K562 (cell line): ENCODE measurements around the gene RBFOX2. TPM values are rescaled to one million over a fixed set of nuclear protein-coding genes. Genes with fewer than 3 reads are reported as not detected.

Experiments
- ATAC-seq: fragments of 200-7000 bp; cut with Tn5 transposase; 3 replicates; pipeline ENCODE4 v1.9.1; 2020; ENCODE audit warnings: moderate library complexity
- BruUV-seq: library from RNA; stranded (reverse); fragments of 400-500 nt; replicated peaks from 2 replicates; lab custom pipeline; 2021; lab: Mats Ljungman, UMichigan
- CTCF ChIA-PET: fragments of 300-600 bp; formaldehyde crosslinking; extraction: SDS; loops from one replicate; lab custom pipeline; 2021; ENCODE audit warnings: low intra/inter-chr PET ratio; lab: Yijun Ruan, JAX
- POLR2A ChIA-PET: fragments of 300-600, 350-650 bp; sonication (Branson Sonifier 250); formaldehyde crosslinking; extraction: SDS; loops from one replicate; lab custom pipeline; 2021; ENCODE audit warnings: antibody characterized with exemption, inconsistent platforms; lab: Yijun Ruan, JAX
- DNase-seq, 4 experiments: peaks; one replicate each; pipeline versions ENCODE4 v3.0.0 to v3.0.0-alpha.2; 2011 to 2018; ENCODE audit warnings: low spot score in 3 of 4, mixed read lengths in 3 of 4; ENCODE audit errors: extremely low read depth in 1 of 4
- FAIRE-seq: peaks from 2 replicates; lab custom pipeline; 2011; peaks lifted over from hg19 to GRCh38; lab: Jason Lieb, UNC
- H2AFZ ChIP-seq: 2 replicates; pipeline ENCODE4 v1.6.0; 2011; ENCODE audit warnings: low read depth, low read length, control low read depth, inconsistent platforms
- H3K27ac ChIP-seq: fragments of 200-600 bp; 3 replicates; pipeline ENCODE4 v1.8.0; 2011; ENCODE audit warnings: low read depth, mild to moderate bottlenecking, control low read depth, inconsistent platforms, low read length, moderate library complexity, mixed read lengths; ENCODE audit errors: extremely low read depth
- H3K27me3 ChIP-seq, 2 experiments: fragments of 300-600 bp in 1 of 2; 2 replicates in 1 of 2; 3 replicates in 1 of 2; pipeline versions ENCODE4 v1.6.0 to v1.8.0; 2011; ENCODE audit warnings: inconsistent platforms in 2 of 2, low read length in 2 of 2, mild to moderate bottlenecking in 1 of 2, mixed read lengths in 1 of 2, moderate library complexity in 1 of 2; ENCODE audit not compliant: control insufficient read depth in 2 of 2, insufficient read depth in 2 of 2
- H3K36me3 ChIP-seq: fragments of 300-600 bp; 3 replicates; pipeline ENCODE4 v1.8.0; 2011; ENCODE audit warnings: mild to moderate bottlenecking, low read length, inconsistent platforms; ENCODE audit not compliant: control insufficient read depth, insufficient read depth
- H3K4me1 ChIP-seq, 2 experiments: fragments of 200-600 bp in 1 of 2; replicated peaks in 1 of 2; 2 replicates in 1 of 2; 3 replicates in 1 of 2; pipeline versions ENCODE4 v1.5.1 to v1.8.0; 2011; ENCODE audit warnings: inconsistent platforms in 2 of 2, low read length in 2 of 2, mild to moderate bottlenecking in 1 of 2, mixed read lengths in 1 of 2, moderate library complexity in 1 of 2; ENCODE audit not compliant: control insufficient read depth in 2 of 2, insufficient read depth in 2 of 2
- H3K4me2 ChIP-seq: 2 replicates; pipeline ENCODE4 v1.6.1; 2011; ENCODE audit warnings: low read length, control low read depth, inconsistent platforms, mixed read lengths; ENCODE audit not compliant: insufficient read depth
- H3K4me3 ChIP-seq: fragments of 200-600 bp; sonication (generic), shearing (Covaris generic); 2 replicates; pipeline ENCODE4 v1.5.1; 2016; ENCODE audit warnings: control low read depth, inconsistent platforms
- H3K79me2 ChIP-seq: fragments of 200-600 bp; 3 replicates; pipeline ENCODE4 v1.8.0; 2011; ENCODE audit warnings: low read length, inconsistent platforms; ENCODE audit not compliant: control insufficient read depth, insufficient read depth
- H3K9ac ChIP-seq, 2 experiments: 2 replicates each; pipeline versions ENCODE4 v1.6.0 to v1.6.1; 2011; ENCODE audit warnings: low read depth in 2 of 2, low read length in 2 of 2, control low read depth in 1 of 2, inconsistent platforms in 1 of 2, mild to moderate bottlenecking in 1 of 2, mixed read lengths in 1 of 2; ENCODE audit not compliant: insufficient read depth in 1 of 2
- H3K9me1 ChIP-seq: one replicate; pipeline ENCODE4 v1.6.0; 2011; ENCODE audit warnings: inconsistent platforms, mild to moderate bottlenecking, low read length, moderate library complexity; ENCODE audit not compliant: control insufficient read depth, insufficient read depth
- H3K9me3 ChIP-seq: replicated peaks from 2 replicates; pipeline ENCODE4 v1.5.1; 2011; ENCODE audit warnings: low read depth, low read length, inconsistent platforms; ENCODE audit not compliant: control insufficient read depth, insufficient read depth
- H4K20me1 ChIP-seq: replicated peaks from 2 replicates; pipeline ENCODE4 v1.6.1; 2011; ENCODE audit warnings: low read length, inconsistent platforms, mixed read lengths; ENCODE audit not compliant: control insufficient read depth, insufficient read depth
- ATF7 ChIP-seq: fragments of 450-650 bp; IDR thresholded peaks from 2 replicates; pipeline ENCODE4 v1.7.1; 2014; ENCODE audit warnings: mild to moderate bottlenecking, moderate library complexity
- MEF2A ChIP-seq: IDR thresholded peaks from 2 replicates; pipeline ENCODE4 v1.6.1; 2011; ENCODE audit warnings: low read depth, mild to moderate bottlenecking, low read length, moderate library complexity; ENCODE audit not compliant: control insufficient read depth
- MXI1 ChIP-seq: IDR thresholded peaks from 2 replicates; pipeline ENCODE4 v1.6.1; 2011; ENCODE audit warnings: low read depth, mild to moderate bottlenecking, improper control_type of control experiment, low read length
- SNIP1 ChIP-seq: fragments of 450-650 bp; IDR thresholded peaks from 2 replicates; pipeline ENCODE4 v1.7.1; 2017; ENCODE audit warnings: low read depth, mild to moderate bottlenecking
- ZNF592 ChIP-seq: fragments of 450-650 bp; IDR thresholded peaks from 2 replicates; pipeline ENCODE4 v1.6.1; 2017; ENCODE audit warnings: antibody characterized with exemption, mild to moderate bottlenecking
- WGBS: fragments of 100-300 bp; shearing (Covaris generic); methylation state at CpG from one replicate; pipeline ENCODE4 v1.1.6; 2016; ENCODE audit warnings: low coverage, mixed read lengths; ENCODE audit not compliant: insufficient coverage; ENCODE audit errors: missing lambda C conversion rate; 5-methylcytosine and 5-hydroxymethylcytosine counted together
- in situ Hi-C: fragments of 300-500 bp; cut with MboI; formaldehyde crosslinking; loops from 4 replicates; pipeline ENCODE4 v1.15.0; 2018; ENCODE audit warnings: inconsistent platforms, mixed read lengths
- intact Hi-C: fragments of 100-400 bp; cut with micrococcal nuclease; formaldehyde crosslinking; loops from 2 replicates; pipeline ENCODE4 v1.14.2; 2022
- polyA plus RNA-seq, 8 experiments: library from polyadenylated mRNA; depleted of rRNA in 4 of 8; stranded (reverse) in 5 of 8; unstranded in 3 of 8; fragments of >200 nt; fragmentation: Nextera tagmentation in 2 of 8; fragmentation: Illumina TruSeq in 1 of 8; extraction: Ambion mirVana in 2 of 8; extraction: Trizol in 1 of 8; gene quantifications; 2 replicates each; pipeline versions ENCODE4 v1.2.1 to v1.2.3, GENCODE V29; 2011 to 2014; ENCODE audit warnings: inconsistent platforms in 1 of 8, missing spikeins in 1 of 8
- total RNA-seq, 7 experiments: library from RNA; depleted of rRNA in 6 of 7; stranded (reverse); fragments of >200 nt in 6 of 7; fragmentation: Illumina TruSeq in 2 of 7; extraction: Trizol in 2 of 7; gene quantifications; 2 replicates each; pipeline versions ENCODE4 v1.2.1 to v1.2.3, GENCODE V29; 2011 to 2021; ENCODE audit warnings: low replicate concordance in 1 of 7

Gene RBFOX2
- total and polyA plus RNA-seq, 9 of the 15 experiments (the other 6 are each of a cell fraction or from before 2014, with no cell fraction given), result 5.8 to 24.8 (median 14.2) TPM

GRCh38 chr22:35717572-35717971 lies 311.1 kb downstream of the RBFOX2 start, which contains the start of gene APOL5:
Gene APOL5, plus strand, starts transcription at chr22:35717872. Its CDS starts 0 bp downstream, at chr22:35717872.
- intact Hi-C loops, result no loop called here
- H2AFZ ChIP-seq, result no peak within 1 kb of the TSS
- ChIA-PET CTCF (no interaction called here), POLR2A (no interaction called here)
- in situ Hi-C loops, result no loop called here
- DNase-seq (no peak), FAIRE-seq (no peak), ATAC-seq (no peak)
- no peak for TF ChIP-seq MXI1
- TF ChIP-seq ATF7, result no peak
- no peak for TF ChIP-seq SNIP1
- no peak for TF ChIP-seq MEF2A
- TF ChIP-seq ZNF592, result no peak
- no peak within 1 kb of the TSS for H3K4me3 ChIP-seq
- H4K20me1 ChIP-seq, result no peaks in the 10 kb centered on the region
- no peaks in the 10 kb centered on the region; the same call in 1 of the 2 replicates for H3K9me3 ChIP-seq
- no peak within 1 kb of the TSS for H3K4me2 ChIP-seq
- WGBS, result 3% methylated on average over 2 of the region's 3 CpGs
- H3K9me1 ChIP-seq, result no peaks in the 10 kb centered on the region
- H3K27ac ChIP-seq, result no peak within 1 kb of the TSS
- no TSS peak for BruUV-seq
- H3K9ac ChIP-seq, result no peak within 1 kb of the TSS
- H3K27me3 ChIP-seq, result no peaks in the 10 kb centered on the region
- no peaks in the 10 kb centered on the region for H3K36me3 ChIP-seq
- H3K4me1 ChIP-seq, result no peaks in the 10 kb centered on the region; a peak in 2 of 5 replicates
- no peaks in the 10 kb centered on the region for H3K79me2 ChIP-seq
